GM12873 (cell line): ENCODE data around the gene MAOA.

ENCODE experiments used
- TF ChIP-seq, protein P1 (sequence below): IDR thresholded peaks from 2 replicates; pipeline ENCODE4 v1.5.1; 2012; ENCODE audit warnings: low read depth, mild to moderate bottlenecking, moderate library complexity, low read length, control low read depth; ENCODE audit not compliant: insufficient read depth; ENCODE audit errors: missing control alignments

MAOA gene

DNA sequence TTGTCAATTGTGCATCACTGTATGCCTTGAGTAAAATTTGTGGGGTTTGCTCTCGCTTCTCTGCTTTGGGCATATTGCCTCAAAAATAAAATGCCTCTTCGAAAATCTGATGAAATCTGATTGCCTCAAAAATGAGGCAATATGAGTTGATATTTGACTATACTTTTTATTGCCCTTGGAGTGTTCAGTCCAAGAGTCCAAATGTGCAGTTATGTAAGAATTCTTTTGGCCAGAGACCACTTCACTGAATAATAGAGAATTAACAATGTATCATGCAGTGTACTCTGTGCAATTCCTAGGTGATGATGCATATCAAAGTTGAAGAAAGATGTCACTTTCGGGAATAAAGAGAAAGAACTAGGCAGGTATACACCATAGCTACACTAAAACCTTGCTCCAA is 8.6 kb downstream of the MAOA start:
- TF ChIP-seq, protein P1, sequence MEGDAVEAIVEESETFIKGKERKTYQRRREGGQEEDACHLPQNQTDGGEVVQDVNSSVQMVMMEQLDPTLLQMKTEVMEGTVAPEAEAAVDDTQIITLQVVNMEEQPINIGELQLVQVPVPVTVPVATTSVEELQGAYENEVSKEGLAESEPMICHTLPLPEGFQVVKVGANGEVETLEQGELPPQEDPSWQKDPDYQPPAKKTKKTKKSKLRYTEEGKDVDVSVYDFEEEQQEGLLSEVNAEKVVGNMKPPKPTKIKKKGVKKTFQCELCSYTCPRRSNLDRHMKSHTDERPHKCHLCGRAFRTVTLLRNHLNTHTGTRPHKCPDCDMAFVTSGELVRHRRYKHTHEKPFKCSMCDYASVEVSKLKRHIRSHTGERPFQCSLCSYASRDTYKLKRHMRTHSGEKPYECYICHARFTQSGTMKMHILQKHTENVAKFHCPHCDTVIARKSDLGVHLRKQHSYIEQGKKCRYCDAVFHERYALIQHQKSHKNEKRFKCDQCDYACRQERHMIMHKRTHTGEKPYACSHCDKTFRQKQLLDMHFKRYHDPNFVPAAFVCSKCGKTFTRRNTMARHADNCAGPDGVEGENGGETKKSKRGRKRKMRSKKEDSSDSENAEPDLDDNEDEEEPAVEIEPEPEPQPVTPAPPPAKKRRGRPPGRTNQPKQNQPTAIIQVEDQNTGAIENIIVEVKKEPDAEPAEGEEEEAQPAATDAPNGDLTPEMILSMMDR, result no peak

- TF ChIP-seq, protein P1, result no peak
Observed at GRCh38 chrX:43666311-43666912, 10.3 kb downstream of the MAOA start.

GRCh38 chrX:43676971-43677572 is 21.0 kb downstream of the MAOA start:
- TF ChIP-seq, protein P1, result no peak

GRCh38 chrX:43677993-43678392 is 21.9 kb downstream of the MAOA start:
- TF ChIP-seq, protein P1, result no peak

DNA sequence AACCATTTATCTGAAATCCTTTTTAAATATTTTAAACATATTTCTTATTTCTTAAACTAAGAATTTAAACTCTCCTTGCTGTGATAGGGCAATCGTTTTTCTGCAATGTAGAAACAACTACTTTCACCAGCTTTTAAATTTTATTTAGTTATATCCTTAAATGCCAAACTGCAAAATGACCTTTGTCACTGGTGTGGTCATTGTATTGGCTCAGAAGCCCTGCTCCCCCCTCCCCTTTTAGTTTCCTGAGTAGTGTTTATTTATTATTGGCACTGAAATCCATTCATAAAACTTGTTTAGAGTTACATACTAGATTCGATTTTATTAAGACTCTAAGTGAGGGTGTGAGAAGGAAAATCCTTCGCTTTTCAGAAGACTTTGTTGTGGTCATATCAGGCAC is 23.0 kb downstream of the MAOA start:
- TF ChIP-seq, protein P1, result no peak

DNA sequence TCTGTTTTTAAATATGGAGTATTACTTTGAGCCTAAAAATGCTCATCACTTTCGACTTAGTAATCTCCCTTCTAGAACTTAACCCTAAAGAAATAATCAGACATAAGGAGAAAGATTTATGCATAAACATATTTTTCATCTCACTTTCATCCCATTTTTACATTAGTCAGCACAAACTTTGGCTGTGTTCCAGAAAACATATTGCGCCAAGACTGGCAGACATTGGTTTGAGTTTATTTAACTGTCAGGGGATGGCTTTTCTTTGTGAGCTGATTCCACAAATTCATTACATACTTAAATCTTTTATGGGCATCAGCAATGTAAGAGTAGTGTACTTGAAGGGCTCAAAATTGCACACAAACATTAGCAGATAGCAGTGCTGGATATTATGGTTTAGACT is 23.7 kb downstream of the MAOA start:
- TF ChIP-seq, protein P1, result no peak

GRCh38 chrX:43682726-43683125 is 26.6 kb downstream of the MAOA start:
- TF ChIP-seq, protein P1, result no peak

- TF ChIP-seq, protein P1, result no peak
Observed at GRCh38 chrX:43685221-43685620, 29.1 kb downstream of the MAOA start.
